ENCODE measurements around the gene RTRAF.

RTRAF gene

DNA sequence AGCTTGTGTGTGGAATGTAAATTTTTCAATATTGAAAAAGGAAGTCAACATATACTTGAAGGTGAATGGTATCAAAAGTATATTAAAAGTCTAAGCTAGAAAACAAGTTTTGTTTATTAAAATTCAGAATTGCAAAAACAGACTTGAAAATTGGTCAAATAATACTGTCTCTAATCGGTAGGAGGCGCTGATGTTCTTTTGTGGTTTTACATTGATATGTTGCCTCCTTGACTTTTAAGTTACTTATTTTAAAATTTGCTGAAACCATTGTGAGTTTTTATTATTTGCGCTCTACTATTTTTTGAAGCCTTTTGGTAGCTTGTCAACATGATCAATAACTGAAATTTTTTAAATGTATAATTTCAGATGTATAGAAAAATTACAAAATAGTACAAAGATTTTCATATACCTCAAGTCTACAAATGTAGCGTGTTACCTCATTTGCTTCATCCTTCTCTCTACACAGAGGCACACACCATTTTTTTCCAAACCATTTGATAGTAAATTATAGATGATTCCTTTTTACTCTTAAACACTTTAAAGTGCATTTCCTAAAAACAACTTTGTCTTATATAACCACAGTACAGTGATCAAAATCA is 6.9 kb downstream of the RTRAF start:
- peak; percentile 12 for DNase-seq

GRCh38 chr14:51998348-51998747 is 9.0 kb downstream of the RTRAF start:
- DNase-seq: no peak

- no peak for DNase-seq
Measured at GRCh38 chr14:51999084-51999483, 9.7 kb downstream of the RTRAF start.

DNA sequence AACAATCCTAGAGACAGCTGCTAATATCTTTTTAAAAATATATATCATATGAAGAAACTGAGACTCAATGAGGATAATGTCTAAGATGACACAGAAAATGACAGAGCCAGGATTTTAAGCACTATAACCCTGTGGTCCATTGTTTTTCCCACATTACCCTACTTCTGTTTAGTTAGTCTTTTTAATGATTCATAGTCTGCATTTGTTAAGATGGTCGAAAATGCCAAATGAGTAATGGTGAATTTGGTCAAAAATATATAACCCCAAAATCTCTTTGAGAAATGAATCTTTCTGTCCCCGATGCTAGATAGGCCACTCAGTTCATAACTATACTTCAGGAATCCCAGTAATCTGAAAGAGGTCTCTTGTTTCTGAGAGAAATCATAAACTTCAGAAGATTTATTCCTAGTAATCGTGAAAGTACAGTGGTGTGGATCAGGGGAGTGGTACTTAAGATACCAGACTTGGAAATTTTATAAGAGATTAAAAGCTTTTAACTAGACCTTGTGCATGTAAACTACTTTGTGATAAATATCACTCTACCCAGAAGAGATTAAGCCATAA is 10.8 kb downstream of the RTRAF start:
- no peak for DNase-seq

DNA sequence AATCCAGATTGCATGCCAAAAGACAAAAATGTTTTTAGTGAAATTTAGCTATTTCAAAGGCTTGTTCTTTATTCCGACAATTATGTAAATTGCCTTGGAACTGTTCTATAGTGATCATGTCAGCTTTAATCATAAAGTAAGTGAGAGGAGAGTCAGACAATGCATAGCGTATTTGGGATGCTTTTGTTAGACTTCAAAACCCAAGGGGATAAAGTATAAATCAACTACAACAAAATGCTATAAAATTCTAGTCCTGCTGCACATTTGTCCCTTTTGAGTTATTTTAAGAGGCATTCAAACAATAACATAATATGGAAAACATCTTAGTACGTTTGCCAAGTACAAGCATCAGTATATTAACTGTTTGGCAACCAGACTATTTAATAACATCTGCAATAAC is 11.3 kb downstream of the RTRAF start:
- DNase-seq: no peak

DNA sequence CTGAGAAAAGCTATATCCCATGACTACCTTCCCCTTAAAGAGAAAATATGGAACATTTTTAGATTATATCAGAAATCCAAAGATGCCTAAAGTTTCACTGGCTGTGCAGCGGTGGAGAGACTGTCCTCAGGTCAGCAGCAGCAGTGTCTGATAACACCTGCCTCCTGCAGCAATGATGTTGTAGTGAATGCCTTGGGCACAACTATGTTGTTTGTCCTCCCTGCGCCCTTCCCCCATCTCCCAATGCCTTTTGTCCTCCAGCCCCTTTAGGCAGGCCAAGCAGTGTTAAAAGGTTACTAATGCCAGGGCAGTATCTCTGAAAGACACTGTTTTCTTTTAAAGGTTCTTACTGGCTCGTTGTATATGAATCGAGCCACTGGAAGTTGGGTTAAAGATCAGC is 13.2 kb downstream of the RTRAF start:
- DNase-seq: no peak

DNA sequence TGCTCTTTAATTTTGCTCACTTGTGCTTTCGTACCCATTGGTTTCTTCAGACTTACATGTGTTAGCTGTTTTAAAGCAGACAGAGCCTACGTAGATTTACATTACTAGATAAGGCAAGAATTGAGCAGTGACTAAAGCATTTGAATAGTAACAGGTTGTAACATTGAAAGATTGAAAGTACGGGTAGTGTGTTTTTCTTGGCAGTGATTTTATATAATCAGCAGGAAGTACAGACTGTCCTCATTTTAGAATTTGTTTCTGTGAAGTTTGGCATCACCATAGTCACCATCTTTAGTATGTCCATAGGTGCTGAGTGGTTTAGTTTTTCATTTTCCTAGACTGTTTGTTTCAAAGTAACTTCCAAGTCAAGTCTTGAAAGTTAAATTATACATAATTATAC is 14.0 kb downstream of the RTRAF start:
- DNase-seq: no peak

DNA sequence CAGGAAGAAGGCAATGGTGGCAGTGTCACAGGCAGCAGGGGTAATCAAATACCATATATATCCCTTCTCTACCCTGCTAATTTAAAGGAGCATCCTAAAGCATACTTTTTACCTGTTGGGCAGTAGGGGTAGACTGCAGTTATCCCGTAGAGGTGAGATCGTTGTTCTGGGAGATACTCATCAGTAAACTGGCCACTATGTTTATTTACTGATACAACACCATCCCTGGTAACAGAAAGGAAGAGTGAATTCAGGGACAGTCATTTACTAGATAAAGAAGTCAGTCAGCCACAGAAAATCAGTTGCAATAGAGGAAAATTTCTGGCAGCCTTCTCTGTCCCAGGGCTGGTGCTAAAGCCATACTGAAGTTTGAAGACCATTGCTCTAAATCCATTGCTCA is 16.3 kb downstream of the RTRAF start:
- no peak for DNase-seq

- DNase-seq: no peak
Measured at GRCh38 chr14:52006361-52006760, 17.0 kb downstream of the RTRAF start.

DNA sequence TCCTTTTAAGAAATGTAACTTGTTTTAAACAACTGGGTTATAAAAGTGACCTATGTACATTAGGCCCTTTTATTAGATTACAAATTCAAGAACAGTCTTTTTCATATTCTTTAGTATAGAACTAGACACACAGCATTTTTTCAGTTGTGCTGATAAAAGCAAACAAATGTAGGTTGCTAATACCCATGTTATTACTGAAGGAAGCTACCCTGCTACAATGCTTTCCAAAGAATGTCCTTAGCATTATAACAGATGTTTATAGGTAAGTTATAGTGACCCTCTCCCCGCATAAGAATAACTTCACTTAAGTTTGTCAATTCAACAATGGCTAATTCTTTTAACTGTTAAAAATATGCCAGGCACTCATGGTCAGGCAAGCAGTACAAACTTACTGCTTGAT is 17.9 kb downstream of the RTRAF start:
- DNase-seq: no peak

GRCh38 chr14:52007637-52008036 is 18.3 kb downstream of the RTRAF start:
- DNase-seq: no peak

DNA sequence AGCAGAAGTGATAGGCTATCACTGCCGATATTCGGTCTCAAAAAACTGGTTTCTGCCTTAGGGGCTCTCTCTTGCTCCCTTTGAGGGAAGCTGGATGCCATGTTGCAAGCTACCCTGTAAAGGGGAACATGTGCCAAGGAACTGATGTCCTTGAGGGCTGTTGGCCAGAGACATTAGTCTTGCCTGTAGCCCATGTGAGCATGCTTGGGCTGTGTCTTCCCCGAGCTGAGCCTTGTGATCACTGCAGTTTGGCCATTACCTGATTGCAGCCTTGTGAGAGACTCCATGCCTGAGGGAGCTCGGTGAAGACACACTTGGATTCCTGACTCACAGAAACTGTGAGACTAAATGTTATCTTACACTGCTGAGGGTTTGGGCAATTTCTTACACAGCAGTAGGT is 18.8 kb downstream of the RTRAF start:
- DNase-seq: no peak

DNA sequence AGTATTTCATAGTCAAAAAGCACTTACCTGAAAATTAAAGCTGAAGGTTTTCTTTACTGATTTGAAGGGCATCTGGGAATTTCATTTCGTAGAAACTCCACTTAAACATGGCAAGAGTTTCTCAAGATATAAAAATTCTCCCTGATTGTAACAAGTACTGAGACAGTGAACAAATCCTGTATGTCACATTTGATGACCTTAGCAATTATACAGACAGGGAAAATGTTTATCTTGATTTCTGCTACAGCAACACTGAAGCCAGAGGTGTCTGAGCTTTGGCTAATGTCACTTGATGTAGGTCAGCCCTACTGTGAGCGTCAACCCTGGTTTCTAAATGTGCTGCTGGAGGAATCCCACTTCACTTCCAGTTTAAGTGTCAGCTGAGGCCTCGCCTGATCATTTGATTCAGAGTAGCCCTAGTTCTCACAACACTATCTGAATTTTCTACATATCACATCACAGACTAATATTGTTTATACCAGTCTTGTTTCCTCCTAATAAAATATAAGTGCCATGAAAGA is 20.9 kb downstream of the RTRAF start:
- no peak for DNase-seq

DNA sequence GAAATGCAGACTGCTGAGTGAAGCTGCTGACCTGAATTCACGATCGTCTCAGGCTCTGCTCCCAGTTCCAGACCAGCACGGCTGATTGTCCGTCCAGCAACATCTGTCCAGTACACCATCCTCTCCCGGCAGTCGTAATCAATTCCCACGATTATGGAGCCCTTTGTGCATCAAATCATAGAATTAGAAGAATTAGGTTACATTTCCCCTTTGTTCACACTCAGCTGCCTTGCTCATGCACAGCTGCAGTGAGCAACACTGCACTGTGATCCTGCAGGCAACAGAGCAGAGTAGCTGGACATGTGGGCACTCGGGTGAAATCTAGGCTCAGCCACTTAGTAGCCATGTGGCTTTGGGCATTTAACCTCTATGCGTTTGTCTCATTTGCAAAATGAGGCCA is 22.2 kb downstream of the RTRAF start:
- DNase-seq: no peak

- peak; percentile 3 for DNase-seq
Measured at GRCh38 chr14:52012635-52013034, 23.3 kb downstream of the RTRAF start.

DNA sequence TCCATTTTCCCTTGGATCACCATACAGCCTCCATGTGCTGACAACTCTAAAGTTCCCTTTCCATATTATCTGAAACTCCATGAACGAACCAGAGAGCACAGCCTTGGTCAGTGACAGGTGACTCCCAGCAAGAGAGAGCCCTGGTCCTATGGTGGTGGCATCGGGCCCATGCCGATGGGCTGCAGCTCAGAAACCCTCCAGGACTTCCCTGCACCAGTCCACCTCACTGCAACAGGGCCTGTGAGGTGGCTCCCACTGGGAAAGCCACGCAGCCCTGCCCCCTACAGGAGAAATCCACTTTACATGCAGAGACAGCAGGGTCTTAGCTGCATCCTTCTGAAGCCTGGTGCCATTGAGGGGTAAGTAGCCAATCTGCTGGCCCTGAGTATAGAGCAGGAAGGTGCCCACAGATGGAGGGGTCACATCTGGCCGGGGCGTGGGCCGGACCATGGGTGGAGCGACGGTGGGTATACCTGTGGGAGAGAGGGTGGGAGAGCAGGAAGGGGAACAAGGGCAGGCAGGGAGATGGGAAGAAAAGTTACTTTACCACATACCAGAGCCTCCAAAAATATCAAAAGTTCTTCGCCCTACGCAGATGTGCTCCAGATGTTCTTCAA is 24.7 kb downstream of the RTRAF start:
- peak; percentile 37 for DNase-seq

DNA sequence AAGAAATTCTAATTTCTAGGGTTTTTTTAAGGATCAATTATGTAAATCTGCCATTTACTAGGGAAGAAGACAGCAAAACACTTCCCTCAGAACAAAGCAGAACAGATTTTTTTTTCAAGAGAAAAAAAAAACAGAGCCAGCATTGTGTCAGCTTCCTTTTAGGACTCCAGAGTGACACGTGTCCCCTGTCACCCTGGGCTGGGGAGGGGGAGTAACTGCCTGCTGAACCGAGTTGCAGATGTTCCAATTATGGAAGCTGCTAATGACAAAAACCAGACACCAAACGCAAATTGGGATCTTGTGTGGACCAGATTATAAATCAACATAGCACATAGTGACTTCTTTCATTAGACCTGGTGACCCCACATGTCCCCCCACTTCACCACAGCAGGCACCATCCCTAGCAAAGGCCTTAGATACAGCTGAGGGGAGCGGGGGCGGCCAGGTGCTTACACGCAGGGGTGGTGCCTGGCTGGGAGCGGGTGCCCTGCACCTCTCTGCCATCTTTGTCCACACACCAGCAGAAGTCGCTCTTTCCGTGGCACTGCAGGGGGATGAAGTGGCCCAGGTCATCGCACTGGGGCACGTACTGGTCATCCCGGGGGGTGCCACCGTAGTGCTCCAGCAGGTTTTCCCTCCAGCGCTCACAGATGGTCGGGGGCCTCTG is 25.4 kb downstream of the RTRAF start:
- no peak for DNase-seq

DNA sequence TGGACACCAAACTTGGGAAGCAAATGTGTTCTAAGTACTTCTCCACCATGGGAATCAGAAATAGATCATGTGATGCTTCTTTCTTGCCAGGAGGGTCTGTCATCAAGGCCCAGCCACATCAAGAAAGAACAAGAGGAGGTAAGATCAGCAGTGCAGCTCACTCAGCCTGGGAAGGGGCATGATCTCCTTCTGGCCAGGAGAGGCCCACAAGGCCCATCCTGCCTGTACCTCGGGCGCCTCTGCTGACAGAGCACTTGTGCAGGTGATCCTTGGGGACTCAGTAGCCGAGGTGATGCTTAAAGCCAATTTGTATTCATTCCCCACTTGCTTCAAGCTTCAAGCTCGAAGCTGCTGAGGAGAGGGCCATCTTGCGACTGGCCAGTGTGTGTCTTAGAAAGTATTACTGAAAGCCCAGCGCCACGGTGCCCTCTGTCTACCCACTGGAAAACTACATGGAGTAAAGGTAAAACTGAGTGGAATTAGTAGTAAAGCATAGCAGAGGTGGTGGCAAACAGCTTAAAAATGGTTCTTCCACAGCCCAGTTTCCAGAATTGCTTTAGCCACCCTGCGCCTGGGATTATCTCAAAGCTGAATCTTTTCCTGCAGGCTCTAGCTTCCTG is 26.2 kb downstream of the RTRAF start:
- DNase-seq: peak; percentile 49

GRCh38 chr14:52018252-52018651 is 28.9 kb downstream of the RTRAF start:
- DNase-seq: no peak

GRCh38 chr14:52018970-52019369 is 29.6 kb downstream of the RTRAF start:
- no peak for DNase-seq

DNA sequence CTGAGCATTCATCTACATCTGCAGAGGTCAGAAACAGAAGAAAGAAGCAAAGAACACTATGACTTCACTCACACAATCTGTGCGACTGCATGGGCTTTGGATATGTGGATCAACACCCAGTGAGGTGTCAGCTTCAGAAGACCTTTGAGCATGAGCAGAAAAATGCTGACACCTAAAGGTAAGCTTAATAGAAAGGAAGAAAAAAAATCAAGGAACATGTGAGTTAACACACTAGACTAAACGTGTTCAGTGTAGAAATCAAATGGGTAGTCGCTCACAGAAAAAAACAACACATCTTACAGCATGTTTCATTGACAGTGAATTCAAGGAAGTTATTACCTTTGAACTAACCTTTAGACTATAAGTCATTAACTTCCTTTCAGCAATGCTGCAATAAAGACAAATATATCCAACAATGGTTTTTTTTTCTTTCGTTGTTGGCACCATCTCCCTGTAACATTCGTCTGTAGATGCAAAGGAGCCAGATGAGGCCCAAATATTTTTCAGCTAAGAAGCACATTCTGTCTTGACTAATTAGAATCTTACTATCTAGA is 30.9 kb downstream of the RTRAF start:
- no peak for DNase-seq

- no peak for DNase-seq
Measured at GRCh38 chr14:52020866-52021717, 31.7 kb downstream of the RTRAF start.
